Sigmoid colon (tissue), 7 donors: ENCODE results near the gene RHBDF2. TPM values are rescaled to one million over a fixed set of nuclear protein-coding genes. Genes with fewer than 3 reads are reported as not detected.
"Not testable (repeated sequence)": the region's sequence is repeated elsewhere in the genome, so short reads cannot be mapped to it uniquely, and the experiment has no call there.

Experiments
- DNase-seq: peaks from one replicate; pipeline ENCODE4 v3.0.0-alpha.2; 2019
- H3K27ac ChIP-seq, 4 donors: fragments of 200-600 bp; sonication (generic); one replicate each; pipeline ENCODE4 v1.5.1; 2016 to 2019; ENCODE audit warnings: mild to moderate bottlenecking in 1 of 4
- H3K27me3 ChIP-seq, 3 donors: fragments of 200-600 bp; sonication (generic); one replicate each; pipeline ENCODE4 v1.5.1; 2019; ENCODE audit warnings: mild to moderate bottlenecking in 1 of 3
- H3K36me3 ChIP-seq, 4 donors: fragments of 200-600 bp; sonication (generic); one replicate each; pipeline ENCODE4 v1.5.1; 2016 to 2019
- H3K4me1 ChIP-seq, 4 donors: fragments of 200-600 bp; sonication (generic); one replicate each; pipeline ENCODE4 v1.5.1; 2017 to 2019
- H3K4me3 ChIP-seq, 4 donors: fragments of 200-600 bp; sonication (generic); one replicate each; pipeline ENCODE4 v1.5.1; 2017 to 2019; ENCODE audit warnings: mild to moderate bottlenecking in 2 of 4, moderate library complexity in 1 of 4
- H3K9me3 ChIP-seq, 4 donors: fragments of 200-600 bp in 3 of 4; sonication (generic) in 3 of 4; one replicate each; pipeline versions ENCODE4 v1.5.1 to v1.6.1; 2013 to 2019
- EP300 ChIP-seq, 4 donors: sonication (generic); formaldehyde crosslinking; IDR thresholded peaks; one replicate each; pipeline ENCODE4 v1.6.1; 2017; ENCODE audit warnings: antibody characterized with exemption in 4 of 4
- POLR2A ChIP-seq, 2 donors: fragments of 450-650 bp; IDR thresholded peaks; one replicate each; pipeline ENCODE4 v1.6.1; 2016; ENCODE audit warnings: antibody characterized with exemption in 2 of 2, mild to moderate bottlenecking in 2 of 2, moderate library complexity in 2 of 2
- POLR2AphosphoS5 ChIP-seq, 4 donors: sonication (generic); formaldehyde crosslinking; IDR thresholded peaks; one replicate each; pipeline ENCODE4 v1.6.1; 2017; ENCODE audit warnings: antibody characterized with exemption in 4 of 4
- WGBS, 2 donors: extraction: QIAGEN DNeasy Blood & Tissue Kit; methylation state at CpG; one replicate each; pipeline ENCODE4 v1.1.7; 2013; 5-methylcytosine and 5-hydroxymethylcytosine counted together
- intact Hi-C: fragments of 100-400 bp; cut with DNase I; formaldehyde crosslinking; loops from one replicate; pipeline ENCODE4 v1.15.1; 2023
- polyA plus RNA-seq, 3 donors: library from polyadenylated mRNA; stranded (reverse); fragments of 200-250 nt; gene quantifications; one replicate each; pipeline ENCODE4 v1.2.3, GENCODE V29; 2013
- total RNA-seq, 4 donors: library from RNA; depleted of rRNA; stranded (reverse); fragments of >200 nt; gene quantifications; one replicate each; pipeline ENCODE4 v1.1.0, GENCODE V29; 2016
- TF ChIP-seq, protein P1 (sequence below), 4 experiments: fragments of 450-650 bp in 3 of 4; fragments of 200-600 bp in 1 of 4; IDR thresholded peaks; one replicate each; pipeline ENCODE4 v1.5.1; 2016 to 2019; ENCODE audit warnings: antibody characterized with exemption in 4 of 4, mild to moderate bottlenecking in 3 of 4, moderate library complexity in 2 of 4
- donor health status: healthy with polysubstance abuse.
- donor health status: Bipolar disorder and iron deficiency.
- donor health status: healthy.

The RHBDF2 gene
- total and polyA plus RNA-seq, 7 donors: 1.2 to 35.7 (median 11.1) TPM

DNA sequence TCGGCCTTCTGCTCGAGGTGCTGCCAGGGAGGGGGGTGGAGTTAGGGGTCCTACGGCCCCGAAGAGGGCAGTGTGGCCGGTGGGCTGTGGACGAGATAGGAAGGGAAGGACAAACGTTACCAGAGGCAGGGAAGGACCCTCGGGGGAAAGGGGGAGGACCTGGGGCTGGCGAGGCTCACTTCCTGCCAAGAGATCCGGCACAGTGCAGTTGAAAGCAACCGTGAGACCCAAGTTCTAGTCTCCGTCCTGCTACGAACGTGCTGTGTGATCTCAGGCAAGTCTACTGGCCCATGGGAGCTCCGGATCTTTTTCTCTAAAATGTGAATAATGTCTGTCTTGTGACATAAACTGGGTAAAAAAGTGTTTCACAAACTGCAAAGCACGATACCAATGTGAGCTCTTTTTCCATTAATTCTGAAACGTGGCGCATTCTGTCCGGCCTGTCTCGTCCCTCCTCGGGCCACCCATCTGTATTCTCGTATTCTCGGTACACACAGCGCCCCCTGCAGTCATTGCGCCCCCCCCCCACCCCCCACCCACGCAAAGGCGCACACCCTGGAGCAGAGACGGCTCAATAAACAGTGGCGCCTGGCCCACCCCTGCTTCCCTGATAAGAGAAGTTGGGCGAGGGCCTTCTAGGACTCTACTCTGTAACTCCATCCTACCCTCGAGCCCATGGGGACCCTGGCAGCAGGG, 27.5 kb upstream of the RHBDF2 start:
- H3K36me3 ChIP-seq: no peaks in the 10 kb centered on the region
- DNase-seq: no peak
- peaks cover 0 to 52% (median 45%) of the 10 kb centered on the region in 4 donors for H3K4me1 ChIP-seq
- peak overlapping the region in 1 of 4 donors; percentile 1 for H3K4me3 ChIP-seq
- peaks cover 0 to 16% (median 4%) of the 10 kb centered on the region in 3 donors for H3K27me3 ChIP-seq
- intact Hi-C loops: no loop called here
- H3K9me3 ChIP-seq: no peaks in the 10 kb centered on the region
- TF ChIP-seq POLR2AphosphoS5 (IDR thresholded peaks at IDR 0.05): no peak
- no peak for TF ChIP-seq POLR2A (IDR thresholded peaks at IDR 0.05)
- TF ChIP-seq, protein P1, sequence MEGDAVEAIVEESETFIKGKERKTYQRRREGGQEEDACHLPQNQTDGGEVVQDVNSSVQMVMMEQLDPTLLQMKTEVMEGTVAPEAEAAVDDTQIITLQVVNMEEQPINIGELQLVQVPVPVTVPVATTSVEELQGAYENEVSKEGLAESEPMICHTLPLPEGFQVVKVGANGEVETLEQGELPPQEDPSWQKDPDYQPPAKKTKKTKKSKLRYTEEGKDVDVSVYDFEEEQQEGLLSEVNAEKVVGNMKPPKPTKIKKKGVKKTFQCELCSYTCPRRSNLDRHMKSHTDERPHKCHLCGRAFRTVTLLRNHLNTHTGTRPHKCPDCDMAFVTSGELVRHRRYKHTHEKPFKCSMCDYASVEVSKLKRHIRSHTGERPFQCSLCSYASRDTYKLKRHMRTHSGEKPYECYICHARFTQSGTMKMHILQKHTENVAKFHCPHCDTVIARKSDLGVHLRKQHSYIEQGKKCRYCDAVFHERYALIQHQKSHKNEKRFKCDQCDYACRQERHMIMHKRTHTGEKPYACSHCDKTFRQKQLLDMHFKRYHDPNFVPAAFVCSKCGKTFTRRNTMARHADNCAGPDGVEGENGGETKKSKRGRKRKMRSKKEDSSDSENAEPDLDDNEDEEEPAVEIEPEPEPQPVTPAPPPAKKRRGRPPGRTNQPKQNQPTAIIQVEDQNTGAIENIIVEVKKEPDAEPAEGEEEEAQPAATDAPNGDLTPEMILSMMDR (IDR thresholded peaks at IDR 0.05): no peak
- no peak for TF ChIP-seq EP300 (IDR thresholded peaks at IDR 0.05)
- WGBS, 2 donors: 50 to 53% methylated on average over 31 of the region's 31 CpGs
- H3K27ac ChIP-seq: peak overlapping the region; percentile 80 to 82 (median 80)

- Histone ChIP-seq H3K4me1 (peaks cover 0 to 56% (median 48%) of the 10 kb centered on the region in 4 donors), H3K27ac (peak overlapping the region; percentile 80 to 82 (median 80)), H3K27me3 (peaks cover 0 to 21% (median 9%) of the 10 kb centered on the region in 3 donors), H3K9me3 (no peaks in the 10 kb centered on the region), H3K4me3 (peak overlapping the region in 2 of 4 donors; percentile 1), H3K36me3 (no peaks in the 10 kb centered on the region)
- TF ChIP-seq, protein P1 (IDR thresholded peaks at IDR 0.05): no peak
- intact Hi-C loops: no loop called here
- no peak for DNase-seq
- WGBS, 2 donors: 58 to 80% methylated on average over 15 of the region's 15 CpGs
Observed at GRCh38 chr17:76528156-76528527, 26.9 kb upstream of the RHBDF2 start.

DNA sequence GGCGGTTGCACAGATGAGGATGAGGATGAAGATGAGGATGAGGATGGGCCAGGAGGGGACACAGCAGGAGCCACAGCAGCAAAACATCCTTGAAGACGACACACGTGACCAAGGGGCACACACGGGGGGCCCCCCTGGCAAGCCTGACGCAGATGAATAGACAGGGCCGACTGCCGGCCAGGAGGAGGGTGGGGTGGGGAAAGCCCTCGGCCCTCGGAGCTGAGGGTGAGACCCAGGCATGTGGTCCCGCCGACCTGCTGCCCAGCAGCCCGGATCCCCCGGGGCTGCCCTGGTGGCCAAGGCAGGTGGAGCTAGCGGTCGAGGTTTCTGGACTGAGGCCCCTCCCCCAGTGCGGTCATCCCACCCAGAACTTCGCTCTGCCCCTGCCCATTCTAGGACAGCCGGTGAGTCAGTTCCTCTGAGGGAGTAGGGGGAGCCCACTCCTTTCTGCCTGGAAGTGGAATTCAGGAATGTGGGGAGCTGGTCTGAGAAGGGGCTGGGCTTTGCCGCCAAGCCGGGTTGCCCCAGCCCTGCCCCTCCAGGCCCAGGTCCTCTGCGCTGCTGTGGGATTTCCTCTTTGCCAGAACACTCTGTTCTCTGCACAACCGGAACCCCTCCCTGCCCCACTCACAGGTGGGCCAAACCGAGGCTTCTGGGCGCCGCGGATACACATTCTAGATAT, 26.3 kb upstream of the RHBDF2 start:
- TF ChIP-seq POLR2A (IDR thresholded peaks at IDR 0.05) (no peak), EP300 (IDR thresholded peaks at IDR 0.05) (peak in 2 of 4 donors; percentile 16 to 70), POLR2AphosphoS5 (IDR thresholded peaks at IDR 0.05) (peak in 3 of 4 donors; percentile 19 to 78 (median 55))
- TF ChIP-seq, protein P1 (IDR thresholded peaks at IDR 0.05): no peak
- Histone ChIP-seq H3K27ac (peak overlapping the region; percentile 80 to 82 (median 80)), H3K27me3 (peaks cover 0 to 27% (median 9%) of the 10 kb centered on the region in 3 donors), H3K4me3 (peak overlapping the region in 2 of 4 donors; percentile 1), H3K9me3 (no peaks in the 10 kb centered on the region), H3K36me3 (no peaks in the 10 kb centered on the region), H3K4me1 (peaks cover 0 to 60% (median 50%) of the 10 kb centered on the region in 4 donors)
- 30 to 67% methylated on average over 26 of the region's 26 CpGs for WGBS, 2 donors
- DNase-seq: peak; percentile 91
- intact Hi-C loops: no loop called here

- H3K36me3 ChIP-seq, DNase-seq, intact Hi-C loops, H3K4me3 ChIP-seq, H3K9me3 ChIP-seq: not testable (repeated sequence)
- WGBS, 2 donors: 68 to 73% methylated on average over 9 of the region's 9 CpGs
- peaks cover 0 to 60% (median 50%) of the 10 kb centered on the region in 4 donors for H3K4me1 ChIP-seq
- peak overlapping the region; percentile 80 to 82 (median 80) for H3K27ac ChIP-seq
- H3K27me3 ChIP-seq: peaks cover 0 to 30% (median 9%) of the 10 kb centered on the region in 3 donors
Observed at GRCh38 chr17:76527016-76527415, 25.8 kb upstream of the RHBDF2 start.

GRCh38 chr17:76525513-76525833, 24.2 kb upstream of the RHBDF2 start:
- H3K9me3 ChIP-seq, intact Hi-C loops, H3K4me3 ChIP-seq, DNase-seq, H3K36me3 ChIP-seq: not testable (repeated sequence)
- Histone ChIP-seq H3K4me1 (peaks cover 0 to 47% (median 38%) of the 10 kb centered on the region in 4 donors), H3K27ac (peak overlapping the region in 1 of 4 donors; percentile 48), H3K27me3 (peaks cover 0 to 30% (median 9%) of the 10 kb centered on the region in 3 donors)
- WGBS, 2 donors: 56 to 79% methylated on average over 8 of the region's 8 CpGs
